Measurements from ENCODE around the gene GSTA4.
A peak's percentile ranks its signal among the peaks of the same experiment; 100 is the strongest.

The GSTA4 gene

GRCh38 chr6:52931351-52931750, 63.7 kb downstream of the GSTA4 start:
- no peaks in the 10 kb centered on the region for H3K4me1 ChIP-seq (ENCODE audit: control insufficient read depth in 1 of 2, insufficient read depth in 2 of 2, low read length in 2 of 2)
- H2AFZ ChIP-seq (ENCODE audit: insufficient read depth, low read length, poor library complexity) = no peak overlapping the region
- H3K36me3 ChIP-seq (ENCODE audit: control insufficient read depth in 1 of 2, insufficient read depth in 2 of 2, low read length in 2 of 2) = no peaks in the 10 kb centered on the region
- no peaks in the 10 kb centered on the region for H3K79me2 ChIP-seq (ENCODE audit: control insufficient read depth, insufficient read depth, low read length, poor library complexity)
- H4K12ac ChIP-seq (ENCODE audit: low read depth, low read length) = no peak overlapping the region
- no peaks in the 10 kb centered on the region for H3K79me1 ChIP-seq (ENCODE audit: low read length)
- H3K14ac ChIP-seq (ENCODE audit: low read length) = no peak overlapping the region
- no peak overlapping the region for H2AK5ac ChIP-seq (ENCODE audit: low read length)
- H4K8ac ChIP-seq (ENCODE audit: low read depth, low read length) = no peak overlapping the region
- no peak overlapping the region for H3K18ac ChIP-seq (ENCODE audit: low read length)
- no peaks in the 10 kb centered on the region for H3K27me3 ChIP-seq (ENCODE audit: insufficient read depth, low read length)
- no peak overlapping the region for H3K4ac ChIP-seq (ENCODE audit: low read depth, low read length)
- no peak overlapping the region for H3K27ac ChIP-seq (ENCODE audit: low read depth, low read length)
- H2BK120ac ChIP-seq (ENCODE audit: insufficient read depth, low read length, poor library complexity) = no peak overlapping the region
- no CpG with 5 or more reads among the region's 2 CpGs for WGBS (ENCODE audit: extremely low coverage, insufficient coverage, insufficient read length)
- no peak overlapping the region for H3K4me3 ChIP-seq (ENCODE audit: low read depth, low read length)
- no peak overlapping the region for H2BK5ac ChIP-seq (ENCODE audit: low read depth, low read length, poor library complexity)
- no peak overlapping the region for H4K91ac ChIP-seq (ENCODE audit: low read depth, low read length)
- DNase-seq = peak; percentile 55 to 64
- no peak overlapping the region for H3K23ac ChIP-seq (ENCODE audit: low read length)
- no peaks in the 10 kb centered on the region for H3K9me3 ChIP-seq (ENCODE audit: insufficient read depth, low read depth, low read length)
- no peak overlapping the region for H3K9ac ChIP-seq (ENCODE audit: low read length)
- H2BK12ac ChIP-seq (ENCODE audit: low read length) = no peak overlapping the region
- H3K4me2 ChIP-seq (ENCODE audit: low read length) = no peak overlapping the region

DNA sequence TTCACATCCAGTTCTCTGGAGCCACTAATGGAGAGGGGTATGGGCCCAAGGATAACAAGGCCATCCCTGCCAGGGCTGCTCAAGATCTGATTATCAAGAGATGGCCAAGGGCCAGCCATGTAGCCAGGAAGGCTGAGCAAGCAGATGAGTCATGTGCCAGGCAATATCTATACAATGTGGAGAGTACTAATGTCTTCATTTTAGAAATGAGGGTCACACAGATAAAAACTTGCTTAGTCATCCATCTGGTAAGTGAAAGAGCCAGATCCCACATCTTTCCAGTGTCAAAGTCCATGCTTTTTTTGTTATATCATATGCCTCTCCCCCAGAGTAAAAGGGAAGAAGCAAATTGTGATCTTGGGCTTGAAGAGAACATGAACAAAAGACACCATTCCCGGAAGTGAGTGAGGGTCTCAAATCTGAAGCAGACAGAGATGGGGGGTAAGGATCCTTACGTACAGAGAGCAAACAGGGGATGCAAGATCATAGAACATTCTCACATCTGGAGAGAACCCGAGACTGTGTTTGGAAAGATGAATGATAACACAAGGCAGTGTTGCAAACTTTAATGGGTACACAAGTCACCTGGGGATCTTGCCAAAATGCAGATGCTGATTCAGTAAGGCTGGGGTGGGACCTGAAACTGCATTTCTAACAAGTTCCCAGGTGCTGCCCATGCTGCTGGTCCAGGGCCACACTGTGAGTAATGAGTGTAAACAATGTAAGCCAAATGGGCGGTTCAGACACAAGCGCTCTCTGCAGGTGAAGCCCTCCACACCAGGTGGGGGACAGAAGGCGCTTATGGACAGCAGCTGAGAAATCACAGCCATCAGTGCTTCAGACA, 65.5 kb downstream of the GSTA4 start:
- no peak overlapping the region for H3K14ac ChIP-seq (ENCODE audit: low read length)
- no peak overlapping the region for H3K9ac ChIP-seq (ENCODE audit: low read length)
- H2BK120ac ChIP-seq (ENCODE audit: insufficient read depth, low read length, poor library complexity) = no peak overlapping the region
- H3K4me3 ChIP-seq (ENCODE audit: low read depth, low read length) = no peak overlapping the region
- H3K4ac ChIP-seq (ENCODE audit: low read depth, low read length) = no peak overlapping the region
- H3K27me3 ChIP-seq (ENCODE audit: insufficient read depth, low read length) = no peaks in the 10 kb centered on the region
- no peaks in the 10 kb centered on the region for H3K79me2 ChIP-seq (ENCODE audit: control insufficient read depth, insufficient read depth, low read length, poor library complexity)
- no peak overlapping the region for H4K8ac ChIP-seq (ENCODE audit: low read depth, low read length)
- H2AK5ac ChIP-seq (ENCODE audit: low read length) = no peak overlapping the region
- no CpG with 5 or more reads among the region's 6 CpGs for WGBS (ENCODE audit: extremely low coverage, insufficient coverage, insufficient read length)
- no peak overlapping the region for H2BK12ac ChIP-seq (ENCODE audit: low read length)
- H2AFZ ChIP-seq (ENCODE audit: insufficient read depth, low read length, poor library complexity) = no peak overlapping the region
- no peak overlapping the region for H2BK5ac ChIP-seq (ENCODE audit: low read depth, low read length, poor library complexity)
- peak; percentile 73 to 80 for DNase-seq
- H3K27ac ChIP-seq (ENCODE audit: low read depth, low read length) = no peak overlapping the region
- no peak overlapping the region for H4K12ac ChIP-seq (ENCODE audit: low read depth, low read length)
- no peaks in the 10 kb centered on the region for H3K9me3 ChIP-seq (ENCODE audit: insufficient read depth, low read depth, low read length)
- no peak overlapping the region for H4K91ac ChIP-seq (ENCODE audit: low read depth, low read length)
- H3K4me1 ChIP-seq (ENCODE audit: control insufficient read depth in 1 of 2, insufficient read depth in 2 of 2, low read length in 2 of 2) = no peaks in the 10 kb centered on the region
- H3K36me3 ChIP-seq (ENCODE audit: control insufficient read depth in 1 of 2, insufficient read depth in 2 of 2, low read length in 2 of 2) = no peaks in the 10 kb centered on the region
- no peaks in the 10 kb centered on the region for H3K79me1 ChIP-seq (ENCODE audit: low read length)
- H3K4me2 ChIP-seq (ENCODE audit: low read length) = no peak overlapping the region
- no peak overlapping the region for H3K18ac ChIP-seq (ENCODE audit: low read length)
- H3K23ac ChIP-seq (ENCODE audit: low read length) = no peak overlapping the region
